ENCODE measurements around the gene NELFA.

NELFA gene

GRCh38 chr4:1969928-1970723 lies 38.6 kb downstream of the NELFA start:
- in situ Hi-C loops (cut with HindIII; ENCODE audit: low pct_ligation_motif_present, low sequenced_read_pairs): no loop called here
- DNase-seq: no peak
- Histone ChIP-seq H3K27ac (no peak overlapping the region), H3K36me3 (replicated peaks) (no peaks in the 10 kb centered on the region), H3K4me3 (ENCODE audit: low read depth, low read length) (no peak overlapping the region), H3K27me3 (replicated peaks) (no peaks in the 10 kb centered on the region)
- TF ChIP-seq CTCF (IDR thresholded peaks at IDR 0.05; ENCODE audit: low read depth, low read length, missing control alignments): no peak

- no peak overlapping the region for H3K27ac ChIP-seq
- H3K36me3 ChIP-seq (replicated peaks): no peaks in the 10 kb centered on the region
- H3K27me3 ChIP-seq (replicated peaks): no peaks in the 10 kb centered on the region
- TF ChIP-seq CTCF (IDR thresholded peaks at IDR 0.05; ENCODE audit: low read depth, low read length, missing control alignments): no peak
- in situ Hi-C loops (cut with HindIII; ENCODE audit: low pct_ligation_motif_present, low sequenced_read_pairs): no loop called here
- H3K4me3 ChIP-seq (ENCODE audit: low read depth, low read length): no peak overlapping the region
- DNase-seq: no peak
These were observed 40.0 kb downstream of the NELFA start for GRCh38 chr4:1968686-1969295.

- no peak for DNase-seq
- no peak overlapping the region for H3K4me3 ChIP-seq (ENCODE audit: low read depth, low read length)
- no peaks in the 10 kb centered on the region for H3K27me3 ChIP-seq (replicated peaks)
- H3K27ac ChIP-seq: no peak overlapping the region
- peaks cover 3% of the 10 kb centered on the region for H3K36me3 ChIP-seq (replicated peaks)
- no peak for TF ChIP-seq CTCF (IDR thresholded peaks at IDR 0.05; ENCODE audit: low read depth, low read length, missing control alignments)
- in situ Hi-C loops (cut with HindIII; ENCODE audit: low pct_ligation_motif_present, low sequenced_read_pairs): no loop called here
These were observed 41.1 kb downstream of the NELFA start for GRCh38 chr4:1967512-1968149.

- Histone ChIP-seq H3K27ac (no peak overlapping the region), H3K27me3 (replicated peaks) (no peaks in the 10 kb centered on the region), H3K36me3 (replicated peaks) (peaks cover 12% of the 10 kb centered on the region), H3K4me3 (ENCODE audit: low read depth, low read length) (no peak overlapping the region)
- in situ Hi-C loops (cut with HindIII; ENCODE audit: low pct_ligation_motif_present, low sequenced_read_pairs): no loop called here
- no peak for TF ChIP-seq CTCF (IDR thresholded peaks at IDR 0.05; ENCODE audit: low read depth, low read length, missing control alignments)
- DNase-seq: no peak
These were observed 43.8 kb downstream of the NELFA start for GRCh38 chr4:1964971-1965370.

GRCh38 chr4:1964443-1964842 lies 44.3 kb downstream of the NELFA start:
- H3K27ac ChIP-seq: no peak overlapping the region
- no peak for TF ChIP-seq CTCF (IDR thresholded peaks at IDR 0.05; ENCODE audit: low read depth, low read length, missing control alignments)
- DNase-seq: no peak
- in situ Hi-C loops (cut with HindIII; ENCODE audit: low pct_ligation_motif_present, low sequenced_read_pairs): no loop called here
- no peaks in the 10 kb centered on the region for H3K27me3 ChIP-seq (replicated peaks)
- peaks cover 12% of the 10 kb centered on the region for H3K36me3 ChIP-seq (replicated peaks)
- no peak overlapping the region for H3K4me3 ChIP-seq (ENCODE audit: low read depth, low read length)

Measured in brain microvascular endothelial cell (primary cell).